Psoas muscle (tissue), 8 donors: ENCODE measurements around the gene HDAC5. TPM values are rescaled to one million over a fixed set of nuclear protein-coding genes. Genes with fewer than 3 reads are reported as not detected.
"Not testable (repeated sequence)": the region's sequence is repeated elsewhere in the genome, so short reads cannot be mapped to it uniquely, and the experiment has no call there.

ENCODE experiments used
- ATAC-seq, 4 donors: fragments of 200-7000 bp; cut with Tn5 transposase; one replicate each; pipeline ENCODE4 v1.9.1; 2020; ENCODE audit warnings: moderate library complexity in 3 of 4, mild to moderate bottlenecking in 2 of 4
- DNase-seq, 2 donors: peaks; one replicate each; pipeline ENCODE4 v3.0.0-alpha.2; 2020
- H3K27ac ChIP-seq: fragments of 200-600 bp; one replicate; pipeline ENCODE4 v1.8.0; 2022
- H3K27me3 ChIP-seq, 3 donors: fragments of 200-600 bp in 1 of 3; one replicate each; pipeline versions ENCODE4 v1.6.1 to v1.8.0; 2013 to 2022; ENCODE audit warnings: low read length in 2 of 3, mild to moderate bottlenecking in 2 of 3, moderate library complexity in 1 of 3; ENCODE audit not compliant: insufficient read depth in 3 of 3
- H3K36me3 ChIP-seq, 2 donors: fragments of 200-600 bp in 1 of 2; one replicate each; pipeline versions ENCODE4 v1.6.1 to v1.8.0; 2013 to 2022; ENCODE audit warnings: low read depth in 1 of 2, mild to moderate bottlenecking in 1 of 2, moderate library complexity in 1 of 2; ENCODE audit not compliant: insufficient read depth in 1 of 2
- H3K4me1 ChIP-seq: fragments of 200-600 bp; one replicate; pipeline ENCODE4 v1.8.0; 2022
- H3K4me3 ChIP-seq: fragments of 200-600 bp; one replicate; pipeline ENCODE4 v1.8.0; 2022; ENCODE audit warnings: mild to moderate bottlenecking
- H3K9me3 ChIP-seq: fragments of 200-600 bp; one replicate; pipeline ENCODE4 v1.8.0; 2022
- CTCF ChIP-seq: fragments of 200-600 bp; IDR thresholded peaks from one replicate; pipeline ENCODE4 v1.8.0; 2022; ENCODE audit warnings: antibody characterized with exemption
- WGBS, 3 donors: extraction: QIAGEN DNeasy Blood & Tissue Kit; methylation state at CpG; one replicate each; pipeline versions ENCODE4 v1.1.6 to v1.1.7; 2013; 5-methylcytosine and 5-hydroxymethylcytosine counted together
- intact Hi-C, 2 donors: fragments of 100-400 bp; cut with DNase I; formaldehyde crosslinking; loops; one replicate each; pipeline versions ENCODE4 v1.11.0 to v1.14.2; 2022
- polyA plus RNA-seq, 3 donors: library from polyadenylated mRNA; stranded (reverse); fragments of 200-250 nt; gene quantifications; one replicate each; pipeline ENCODE4 v1.2.3, GENCODE V29; 2013
- total RNA-seq, 4 donors: library from RNA; stranded (reverse); fragmentation: NEBNext Ultra II Directional in 2 of 4; extraction: Animal tissue kit (Norgen Biotek cat#: 25700) in 2 of 4; gene quantifications; one replicate each; pipeline versions ENCODE4 v1.2.1 to v1.2.4, GENCODE V29; 2021 to 2023
- donor health status: healthy with polysubstance abuse.
- donor health status: DM: no; HTN: no; CAD: no; lungs with moderate emphysema.
- donor health status: Bipolar disorder and iron deficiency.
- donor health status: healthy.
- donor health status: DM: yes; HTN: yes; CAD: no.
- donor health status: DM: no; HTN: no; CAD: no.
- donor health status: DM: no; HTN: no; CAD: no.
- donor health status: DM: yes; HTN: yes; CAD: no.

HDAC5 gene
- total and polyA plus RNA-seq, 7 donors, result 8.8 to 75.6 (median 35.8) TPM

- Histone ChIP-seq H3K36me3 (peaks cover 0 to 6% of the 10 kb centered on the region in 2 donors), H3K9me3 (no peaks in the 10 kb centered on the region), H3K27ac (peak overlapping the region; percentile 96), H3K27me3 (no peaks in the 10 kb centered on the region), H3K4me3 (no peak overlapping the region), H3K4me1 (peaks cover 96% of the 10 kb centered on the region)
- DNase-seq (peak in 1 of 2 donors; percentile 77), ATAC-seq (peak in 3 of 4 donors; percentile 13 to 14 (median 13))
- no peak for TF ChIP-seq CTCF
- WGBS, 3 donors, result 22 to 24% (median 23%) methylated on average over 3 of the region's 3 CpGs
- intact Hi-C loops, result loop anchor here in 1 of 2 donors (5.0 kb wide), 1 partner anchor 33 kb away; the partner anchor contains the start of gene G6PC3
Measured at GRCh38 chr17:44105483-44105882, 18.0 kb downstream of the HDAC5 start.

GRCh38 chr17:44102849-44103622 lies 20.4 kb downstream of the HDAC5 start:
- H3K36me3 ChIP-seq, result peaks cover 0 to 6% of the 10 kb centered on the region in 2 donors
- no peak overlapping the region for H3K4me3 ChIP-seq
- ATAC-seq, result peak; percentile 70 to 81 (median 76)
- peak overlapping the region; percentile 84 for H3K27ac ChIP-seq
- intact Hi-C loops, result no loop called here
- WGBS, 3 donors, result 46 to 58% (median 51%) methylated on average over 16 of the region's 16 CpGs
- no peaks in the 10 kb centered on the region for H3K27me3 ChIP-seq
- H3K4me1 ChIP-seq, result peaks cover 94% of the 10 kb centered on the region
- TF ChIP-seq CTCF, result no peak
- no peaks in the 10 kb centered on the region for H3K9me3 ChIP-seq
- peak in 1 of 2 donors; percentile 73 for DNase-seq

GRCh38 chr17:44101858-44102257 lies 21.6 kb downstream of the HDAC5 start:
- H3K9me3 ChIP-seq, H3K4me3 ChIP-seq, DNase-seq, intact Hi-C loops, H3K27me3 ChIP-seq, H3K36me3 ChIP-seq, ATAC-seq: not testable (repeated sequence)
- WGBS, 3 donors, result 58 to 83% (median 60%) methylated on average over 6 of the region's 6 CpGs
- Histone ChIP-seq H3K4me1 (peaks cover 94% of the 10 kb centered on the region), H3K27ac (peak overlapping the region; percentile 84)

- Histone ChIP-seq H3K4me3 (no peak overlapping the region), H3K36me3 (peaks cover 0 to 17% of the 10 kb centered on the region in 2 donors), H3K9me3 (no peaks in the 10 kb centered on the region), H3K27ac (peak overlapping the region; percentile 92), H3K4me1 (peaks cover 70% of the 10 kb centered on the region), H3K27me3 (no peaks in the 10 kb centered on the region)
- intact Hi-C loops, result no loop called here
- TF ChIP-seq CTCF, result no peak
- DNase-seq (peak; percentile 71 to 91), ATAC-seq (peak; percentile 78 to 83 (median 82))
- 17 to 24% (median 22%) methylated on average over 12 to 13 of the region's 13 CpGs for WGBS, 3 donors
Measured at GRCh38 chr17:44097110-44097958, 26.1 kb downstream of the HDAC5 start.
